ENCODE measurements around the gene PRKAA1. TPM values are rescaled to one million over a fixed set of nuclear protein-coding genes. Genes with fewer than 3 reads are reported as not detected.
A peak's percentile ranks its signal among the peaks of the same experiment; 100 is the strongest.
"Not testable (repeated sequence)": the region's sequence is repeated elsewhere in the genome, so short reads cannot be mapped to it uniquely, and the experiment has no call there.

Gene PRKAA1
- total RNA-seq, 1 experiment from 2014 or later: 53.0 TPM

GRCh38 chr5:40828021-40828631 lies 30.0 kb upstream of the PRKAA1 start:
- Histone ChIP-seq H3K9ac (ENCODE audit: low read length) (no peak overlapping the region), H3K9me3 (ENCODE audit: low read length) (no peaks in the 10 kb centered on the region), H3K9me2 (replicated peaks; ENCODE audit: insufficient read depth, low read length) (no peaks in the 10 kb centered on the region), H4K20me1 (ENCODE audit: insufficient read depth, low read depth, low read length) (peaks cover 49% of the 10 kb centered on the region), H2AFZ (ENCODE audit: low read length) (no peak overlapping the region), H3K27me3 (ENCODE audit: low read length) (no peaks in the 10 kb centered on the region), H3K4me1 (ENCODE audit: low read length) (peaks cover 15% of the 10 kb centered on the region), H3K79me2 (ENCODE audit: low read length) (peaks cover 18% of the 10 kb centered on the region), H3K36me3 (ENCODE audit: insufficient read depth, low read length) (peaks cover 64% of the 10 kb centered on the region), H3K27ac (ENCODE audit: low read length) (no peak overlapping the region), H3K4me3 (ENCODE audit: low read length) (no peak overlapping the region), H3K4me2 (ENCODE audit: low read depth, low read length, poor library complexity, severe bottlenecking) (no peak overlapping the region)
- no peak for DNase-seq

DNA sequence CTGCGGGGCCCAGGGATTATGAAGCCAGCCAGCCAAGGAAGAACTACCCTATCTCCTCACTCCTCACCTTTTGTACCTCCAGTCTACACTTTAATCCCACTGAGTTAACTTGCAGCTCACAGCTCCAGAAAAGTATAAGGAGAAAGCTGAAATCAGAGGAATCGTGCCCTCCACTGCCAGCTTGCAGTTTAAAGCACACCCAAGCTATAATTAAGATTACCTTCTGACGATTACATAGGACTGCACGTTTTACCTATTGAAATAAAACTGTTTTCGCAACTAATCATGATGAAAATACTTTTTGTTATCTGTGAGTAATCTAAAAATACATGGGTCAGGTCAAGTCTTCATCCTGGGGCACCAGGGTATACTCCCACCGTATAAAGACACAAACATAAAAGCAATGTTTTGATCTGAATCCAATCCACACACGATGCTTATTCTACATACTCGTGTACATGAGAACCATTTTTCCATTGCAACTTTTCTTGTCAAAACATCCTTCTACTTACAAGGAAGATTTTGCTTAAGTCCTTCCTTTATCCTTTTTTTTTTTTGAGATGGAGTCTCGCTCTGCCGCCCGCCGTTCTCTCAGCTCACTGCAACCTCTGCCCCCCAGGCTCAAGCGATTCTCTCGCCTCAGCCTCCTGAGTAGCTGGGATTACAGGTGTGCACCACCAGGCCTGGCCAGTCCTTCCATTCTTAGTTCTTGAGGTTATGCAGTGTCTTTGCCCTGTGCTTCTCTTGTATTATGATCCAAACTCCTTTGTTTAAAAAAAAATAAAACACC lies 29.2 kb upstream of the PRKAA1 start:
- Histone ChIP-seq H2AFZ (ENCODE audit: low read length) (no peak overlapping the region), H3K4me1 (ENCODE audit: low read length) (peaks cover 8% of the 10 kb centered on the region; the same call in 1 of the 2 replicates), H3K36me3 (ENCODE audit: insufficient read depth, low read length) (peaks cover 57% of the 10 kb centered on the region), H3K27ac (ENCODE audit: low read length) (no peak overlapping the region), H3K4me2 (ENCODE audit: low read depth, low read length, poor library complexity, severe bottlenecking) (no peak overlapping the region), H4K20me1 (ENCODE audit: insufficient read depth, low read depth, low read length) (peaks cover 42% of the 10 kb centered on the region), H3K4me3 (ENCODE audit: low read length) (no peak overlapping the region), H3K79me2 (ENCODE audit: low read length) (peaks cover 10% of the 10 kb centered on the region), H3K9me3 (ENCODE audit: low read length) (no peaks in the 10 kb centered on the region), H3K9me2 (replicated peaks; ENCODE audit: insufficient read depth, low read length) (no peaks in the 10 kb centered on the region), H3K27me3 (ENCODE audit: low read length) (no peaks in the 10 kb centered on the region), H3K9ac (ENCODE audit: low read length) (no peak overlapping the region)
- peak; percentile 46 for DNase-seq

- H3K9me3 ChIP-seq (ENCODE audit: low read length): no peaks in the 10 kb centered on the region
- no peak overlapping the region for H2AFZ ChIP-seq (ENCODE audit: low read length)
- H3K27me3 ChIP-seq (ENCODE audit: low read length): no peaks in the 10 kb centered on the region
- H3K79me2 ChIP-seq (ENCODE audit: low read length): peaks cover 3% of the 10 kb centered on the region
- peaks cover 2% of the 10 kb centered on the region; the same call in 1 of the 2 replicates for H3K4me1 ChIP-seq (ENCODE audit: low read length)
- H3K4me3 ChIP-seq (ENCODE audit: low read length): no peak overlapping the region
- H3K4me2 ChIP-seq (ENCODE audit: low read depth, low read length, poor library complexity, severe bottlenecking): no peak overlapping the region
- H3K36me3 ChIP-seq (ENCODE audit: insufficient read depth, low read length): peaks cover 49% of the 10 kb centered on the region
- peaks cover 34% of the 10 kb centered on the region for H4K20me1 ChIP-seq (ENCODE audit: insufficient read depth, low read depth, low read length)
- no peak overlapping the region for H3K9ac ChIP-seq (ENCODE audit: low read length)
- H3K9me2 ChIP-seq (replicated peaks; ENCODE audit: insufficient read depth, low read length): no peaks in the 10 kb centered on the region
- H3K27ac ChIP-seq (ENCODE audit: low read length): no peak overlapping the region
- DNase-seq: peak; percentile 41
Measured at GRCh38 chr5:40826489-40827187, 28.5 kb upstream of the PRKAA1 start.

DNA sequence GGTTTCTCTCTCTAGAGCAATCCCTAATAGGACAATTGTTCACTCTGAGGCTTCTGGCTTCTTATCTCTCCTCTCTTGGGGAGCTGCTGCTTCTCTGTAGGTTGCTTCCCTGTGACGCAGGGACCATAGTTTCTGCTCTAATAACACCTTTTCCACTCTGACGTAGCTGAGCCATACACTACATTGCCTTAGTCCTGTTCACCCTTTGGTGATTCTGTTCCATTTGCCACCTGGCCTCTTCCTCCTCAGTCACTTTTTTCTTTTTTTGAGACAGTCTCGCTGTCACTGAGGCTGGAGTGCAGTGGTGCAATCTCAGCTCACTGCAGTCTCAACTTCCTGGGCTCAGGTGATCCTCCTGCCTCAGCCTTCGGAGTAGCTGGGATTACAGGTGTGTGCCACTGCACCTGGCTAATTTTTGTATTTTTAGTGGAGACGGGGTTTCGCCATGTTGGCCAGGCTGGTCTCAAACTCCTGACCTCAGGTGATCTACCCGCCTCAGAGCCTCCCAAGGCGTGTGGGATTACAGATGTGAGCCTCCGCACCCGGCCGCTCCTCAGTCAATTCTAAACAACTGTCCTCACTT lies 27.4 kb upstream of the PRKAA1 start:
- not testable (repeated sequence) for H3K4me3 ChIP-seq (ENCODE audit: low read length)
- H3K36me3 ChIP-seq (ENCODE audit: insufficient read depth, low read length): peaks cover 38% of the 10 kb centered on the region

GRCh38 chr5:40823459-40823858 lies 25.3 kb upstream of the PRKAA1 start:
- no peak overlapping the region for H3K27ac ChIP-seq (ENCODE audit: low read length)
- H4K20me1 ChIP-seq (ENCODE audit: insufficient read depth, low read depth, low read length): peaks cover 14% of the 10 kb centered on the region; the same call in 1 of the 2 replicates
- no peak overlapping the region for H3K4me3 ChIP-seq (ENCODE audit: low read length)
- H2AFZ ChIP-seq (ENCODE audit: low read length): no peak overlapping the region
- H3K9me3 ChIP-seq (ENCODE audit: low read length): no peaks in the 10 kb centered on the region
- no peak overlapping the region for H3K9ac ChIP-seq (ENCODE audit: low read length)
- H3K36me3 ChIP-seq (ENCODE audit: insufficient read depth, low read length): peaks cover 20% of the 10 kb centered on the region; the same call in 1 of the 2 replicates
- no peak for DNase-seq
- no peaks in the 10 kb centered on the region for H3K4me1 ChIP-seq (ENCODE audit: low read length)
- no peaks in the 10 kb centered on the region for H3K9me2 ChIP-seq (replicated peaks; ENCODE audit: insufficient read depth, low read length)
- no peak overlapping the region for H3K4me2 ChIP-seq (ENCODE audit: low read depth, low read length, poor library complexity, severe bottlenecking)
- no peaks in the 10 kb centered on the region for H3K79me2 ChIP-seq (ENCODE audit: low read length)
- H3K27me3 ChIP-seq (ENCODE audit: low read length): no peaks in the 10 kb centered on the region

More for the DNA sequence above, 27.4 kb upstream of the PRKAA1 start:
- not testable (repeated sequence) for H2AFZ ChIP-seq (ENCODE audit: low read length); H3K4me2 ChIP-seq (ENCODE audit: low read depth, low read length, poor library complexity, severe bottlenecking); H3K27ac ChIP-seq (ENCODE audit: low read length); H3K27me3 ChIP-seq (ENCODE audit: low read length); H3K79me2 ChIP-seq (ENCODE audit: low read length); H3K9ac ChIP-seq (ENCODE audit: low read length); H3K9me2 ChIP-seq (replicated peaks; ENCODE audit: insufficient read depth, low read length); H3K4me1 ChIP-seq (ENCODE audit: low read length); H3K9me3 ChIP-seq (ENCODE audit: low read length)
- peaks cover 30% of the 10 kb centered on the region; the same call in 1 of the 2 replicates for H4K20me1 ChIP-seq (ENCODE audit: insufficient read depth, low read depth, low read length)
- peak; percentile 73 for DNase-seq

GRCh38 chr5:40813698-40814281 lies 15.6 kb upstream of the PRKAA1 start:
- Histone ChIP-seq H3K4me2 (ENCODE audit: low read depth, low read length, poor library complexity, severe bottlenecking) (no peak overlapping the region), H3K4me1 (ENCODE audit: low read length) (no peaks in the 10 kb centered on the region), H3K36me3 (ENCODE audit: insufficient read depth, low read length) (no peaks in the 10 kb centered on the region), H3K9me2 (replicated peaks; ENCODE audit: insufficient read depth, low read length) (no peaks in the 10 kb centered on the region), H3K9me3 (ENCODE audit: low read length) (no peaks in the 10 kb centered on the region), H3K4me3 (ENCODE audit: low read length) (no peak overlapping the region), H3K27me3 (ENCODE audit: low read length) (no peaks in the 10 kb centered on the region), H2AFZ (ENCODE audit: low read length) (no peak overlapping the region), H3K27ac (ENCODE audit: low read length) (no peak overlapping the region), H4K20me1 (ENCODE audit: insufficient read depth, low read depth, low read length) (no peaks in the 10 kb centered on the region), H3K79me2 (ENCODE audit: low read length) (no peaks in the 10 kb centered on the region), H3K9ac (ENCODE audit: low read length) (no peak overlapping the region)
- DNase-seq: no peak

DNA sequence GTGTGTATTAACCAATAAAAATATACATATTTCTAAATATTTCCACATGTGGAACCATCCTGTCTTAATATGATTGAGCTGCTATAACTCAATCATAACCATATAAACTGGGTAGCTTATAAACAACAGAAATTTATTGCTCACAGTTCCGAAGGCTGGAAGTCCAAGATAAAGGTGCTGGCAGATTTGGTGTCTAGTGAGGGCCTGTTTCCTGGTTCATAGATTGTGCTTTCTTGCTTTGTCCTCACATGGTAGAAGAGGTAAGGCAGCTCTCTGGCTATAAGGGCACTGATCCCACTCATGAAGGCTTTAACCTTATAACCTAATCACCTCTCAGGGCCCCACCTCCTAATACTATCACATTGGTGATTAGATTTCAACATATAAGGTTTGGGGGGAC lies 14.0 kb upstream of the PRKAA1 start:
- H3K9me2 ChIP-seq (replicated peaks; ENCODE audit: insufficient read depth, low read length): no peaks in the 10 kb centered on the region
- no peak overlapping the region for H3K9ac ChIP-seq (ENCODE audit: low read length)
- H3K27ac ChIP-seq (ENCODE audit: low read length): no peak overlapping the region
- no peak overlapping the region for H3K4me3 ChIP-seq (ENCODE audit: low read length)
- no peaks in the 10 kb centered on the region for H3K27me3 ChIP-seq (ENCODE audit: low read length)
- no peak for DNase-seq
- H3K4me2 ChIP-seq (ENCODE audit: low read depth, low read length, poor library complexity, severe bottlenecking): no peak overlapping the region
- H3K4me1 ChIP-seq (ENCODE audit: low read length): no peaks in the 10 kb centered on the region
- H3K79me2 ChIP-seq (ENCODE audit: low read length): no peaks in the 10 kb centered on the region
- H4K20me1 ChIP-seq (ENCODE audit: insufficient read depth, low read depth, low read length): no peaks in the 10 kb centered on the region
- H3K9me3 ChIP-seq (ENCODE audit: low read length): no peaks in the 10 kb centered on the region
- no peak overlapping the region for H2AFZ ChIP-seq (ENCODE audit: low read length)
- H3K36me3 ChIP-seq (ENCODE audit: insufficient read depth, low read length): no peaks in the 10 kb centered on the region
